HTR-8/SVneo (cell line): ENCODE measurements around the gene ZNF771.
"Not testable (repeated sequence)": the region's sequence is repeated elsewhere in the genome, so short reads cannot be mapped to it uniquely, and the experiment has no call there.

Source experiments
- DNase-seq: peaks from one replicate; pipeline ENCODE4 v3.0.0; 2011; ENCODE audit warnings: low spot score, mixed read lengths; ENCODE audit not compliant: insufficient read length
- FAIRE-seq: peaks from 2 replicates; lab custom pipeline; 2011; peaks lifted over from hg19 to GRCh38; lab: Jason Lieb, UNC

Gene ZNF771

GRCh38 chr16:30428055-30428454 is 20.6 kb downstream of the ZNF771 start:
- FAIRE-seq (no peak), DNase-seq (no peak)

GRCh38 chr16:30429418-30429677 is 21.9 kb downstream of the ZNF771 start:
- DNase-seq (no peak), FAIRE-seq (no peak)

DNA sequence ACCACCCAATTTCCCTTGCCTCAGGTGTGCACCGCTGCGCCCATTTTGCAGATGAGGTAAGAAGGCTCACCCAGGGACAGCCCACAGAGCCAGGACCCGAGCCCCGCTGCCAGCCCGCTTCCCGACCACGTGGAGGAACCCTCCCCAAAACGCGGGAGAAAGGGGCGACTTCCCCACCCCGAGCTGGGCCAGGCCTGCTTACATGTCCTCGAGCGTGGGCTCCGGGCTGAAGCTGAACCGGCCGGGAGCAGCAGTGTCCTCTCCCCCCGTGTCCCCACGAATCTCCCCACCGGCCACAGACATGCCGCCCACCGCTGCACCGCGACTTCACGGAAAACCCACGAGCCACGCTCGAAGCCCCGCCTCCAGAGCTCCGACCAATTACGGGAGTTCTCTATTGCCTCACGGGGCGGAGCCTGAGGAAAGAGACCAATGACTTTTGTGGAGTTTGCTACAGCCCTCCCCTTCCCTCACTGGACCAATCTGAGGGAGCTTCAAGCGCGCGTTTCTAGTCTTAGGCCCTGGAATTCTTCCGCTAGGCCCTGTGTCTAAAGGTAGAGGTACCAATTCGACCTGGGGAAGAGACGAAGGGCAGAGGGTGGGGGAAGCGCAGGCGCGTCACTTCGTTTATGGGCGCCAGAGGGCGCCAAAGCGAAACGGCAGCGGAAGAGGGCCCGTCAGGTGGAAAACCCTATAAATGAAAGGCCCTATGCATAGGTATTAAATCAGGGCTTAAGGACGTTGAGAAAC is 22.4 kb downstream of the ZNF771 start, which contains the start of gene DCTPP1:
Gene DCTPP1 (minus strand): TSS at position 353 of the 750 bp plus-strand sequence. CDS start 50 bp downstream, at position 303.
- FAIRE-seq: no peak
- DNase-seq: peak; percentile 98

DNA sequence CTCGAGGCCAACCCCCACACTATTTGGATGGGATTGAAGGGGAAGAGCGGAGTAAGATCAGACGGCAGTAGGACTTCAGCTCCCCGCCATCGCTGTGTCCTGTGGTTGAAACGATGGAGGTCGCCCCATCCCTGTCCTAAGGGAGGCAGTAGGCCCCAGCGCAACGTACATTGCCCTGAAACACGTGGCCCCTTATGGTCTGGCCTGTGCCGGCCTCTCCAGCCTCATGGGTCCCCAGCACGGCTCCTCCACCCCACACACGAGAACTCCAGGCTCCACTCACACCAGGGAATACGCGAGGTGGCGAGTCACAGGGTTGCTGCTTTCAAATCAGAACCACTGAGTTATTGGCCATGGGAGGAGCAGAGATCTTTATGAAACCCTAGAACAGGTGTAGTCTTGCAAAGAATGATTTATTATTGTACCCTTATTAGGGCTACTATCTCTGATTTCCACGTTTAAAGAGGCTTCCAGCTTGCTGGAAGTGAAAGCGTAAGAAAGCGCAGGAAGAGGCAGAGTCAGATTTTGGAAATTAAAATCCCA is 23.1 kb downstream of the ZNF771 start:
- DNase-seq (no peak), FAIRE-seq (no peak)

GRCh38 chr16:30434852-30435251 is 27.4 kb downstream of the ZNF771 start:
- DNase-seq (no peak), FAIRE-seq (no peak)

DNA sequence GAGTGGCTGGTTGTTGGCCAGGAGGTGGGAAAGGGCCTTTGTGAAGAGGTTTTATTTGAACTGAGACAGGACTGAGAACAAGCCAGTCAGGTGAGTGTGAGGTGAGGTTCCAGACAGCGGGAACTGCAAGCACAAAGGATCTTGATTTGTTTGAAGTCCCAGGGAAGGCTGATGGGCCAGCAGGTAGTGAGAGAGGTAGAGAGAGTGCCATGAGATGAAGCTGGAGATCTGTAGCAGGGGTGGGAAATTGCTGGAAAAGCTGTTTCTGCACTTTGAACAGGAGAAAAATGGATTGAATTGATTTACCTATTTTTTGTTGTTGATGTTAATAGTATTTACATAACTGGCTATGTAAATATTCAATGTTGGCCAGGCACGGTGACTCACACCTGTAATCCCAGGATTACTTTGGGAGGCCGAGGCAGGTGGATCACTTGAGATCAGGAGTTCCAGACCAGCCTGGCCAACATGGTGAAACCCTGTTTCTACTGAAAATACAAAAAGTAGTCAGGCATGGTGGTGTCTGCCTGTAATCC is 30.2 kb downstream of the ZNF771 start:
- FAIRE-seq (no peak), DNase-seq (no peak)

- DNase-seq: no peak
- FAIRE-seq: no peak
These were observed 31.4 kb downstream of the ZNF771 start for GRCh38 chr16:30438835-30439234.

GRCh38 chr16:30439720-30440348 is 32.4 kb downstream of the ZNF771 start:
- FAIRE-seq: no peak
- no peak for DNase-seq

- DNase-seq: no peak
- FAIRE-seq: no peak
These were observed 36.2 kb downstream of the ZNF771 start for GRCh38 chr16:30443631-30444030.

GRCh38 chr16:30444231-30445148 is 37.1 kb downstream of the ZNF771 start:
- FAIRE-seq (no peak), DNase-seq (no peak)

- no peak for DNase-seq
These were observed 37.7 kb downstream of the ZNF771 start for GRCh38 chr16:30445149-30445407.

DNA sequence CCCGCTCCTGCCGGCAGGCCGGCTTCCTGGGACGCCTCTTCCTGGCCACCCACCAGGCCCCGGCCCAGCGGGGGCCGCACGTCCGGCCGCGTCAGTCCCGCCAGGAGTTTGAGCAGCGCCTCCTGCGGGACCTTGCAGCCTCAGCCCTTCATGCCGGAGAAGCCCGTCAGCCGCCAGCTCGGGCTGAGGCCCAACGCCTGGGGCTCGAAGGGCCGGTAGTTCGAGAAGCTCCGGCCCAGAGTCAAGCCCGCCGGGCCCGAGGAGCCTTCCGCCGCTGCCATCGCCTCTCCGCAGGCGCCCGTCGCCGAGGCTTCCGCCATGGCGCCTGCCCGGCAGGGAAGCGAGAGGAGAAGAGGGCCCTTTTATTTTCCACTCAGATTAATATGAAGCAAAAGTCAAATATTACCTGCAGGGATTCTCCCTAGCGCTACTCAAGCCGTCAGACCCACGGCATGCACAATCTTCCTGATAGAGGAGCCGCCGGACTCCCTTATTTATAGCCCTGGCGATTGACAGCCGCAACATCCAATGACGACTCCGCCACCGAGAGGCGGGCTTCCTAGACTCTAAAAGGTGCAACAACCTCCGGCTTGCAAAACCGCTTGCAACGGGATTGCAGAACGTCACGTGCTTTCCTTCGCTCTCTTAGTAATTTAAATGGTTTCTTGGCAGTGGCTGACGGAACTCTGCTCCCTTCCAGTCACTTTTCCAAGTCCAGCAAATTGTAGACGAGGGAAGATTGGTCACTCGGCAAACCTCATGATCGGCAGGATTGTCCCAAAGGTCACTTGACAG is 38.2 kb downstream of the ZNF771 start, which contains the start of gene SEPHS2:
Gene SEPHS2 (minus strand): TSS at position 467 of the 795 bp plus-strand sequence. CDS start 147 bp downstream, at position 320.
- FAIRE-seq (no peak), DNase-seq (peak; percentile 95)

More at GRCh38 chr16:30445149-30445407, 37.7 kb downstream of the ZNF771 start:
- no peak for FAIRE-seq

DNA sequence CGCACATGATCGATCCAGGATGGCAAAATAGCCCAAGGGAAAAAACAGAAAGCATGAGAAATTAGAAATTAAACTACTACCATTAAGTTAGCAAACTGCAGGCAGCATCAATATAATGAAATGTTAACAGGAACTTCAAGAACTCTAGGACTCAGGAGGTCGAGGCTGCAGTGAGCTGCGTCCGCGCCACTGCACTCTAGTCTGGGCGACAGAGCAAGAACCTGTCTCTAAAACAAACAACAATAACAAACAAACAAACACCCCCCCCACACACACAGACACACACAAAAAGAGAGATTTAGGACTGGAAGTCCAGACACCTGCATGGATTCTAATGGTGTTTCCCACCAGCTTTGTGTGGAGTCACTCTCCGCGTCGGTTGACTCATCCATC is 38.8 kb downstream of the ZNF771 start:
- FAIRE-seq (no peak), DNase-seq (no peak)

GRCh38 chr16:30447512-30448226 is 40.3 kb downstream of the ZNF771 start:
- DNase-seq (no peak), FAIRE-seq (no peak)

DNA sequence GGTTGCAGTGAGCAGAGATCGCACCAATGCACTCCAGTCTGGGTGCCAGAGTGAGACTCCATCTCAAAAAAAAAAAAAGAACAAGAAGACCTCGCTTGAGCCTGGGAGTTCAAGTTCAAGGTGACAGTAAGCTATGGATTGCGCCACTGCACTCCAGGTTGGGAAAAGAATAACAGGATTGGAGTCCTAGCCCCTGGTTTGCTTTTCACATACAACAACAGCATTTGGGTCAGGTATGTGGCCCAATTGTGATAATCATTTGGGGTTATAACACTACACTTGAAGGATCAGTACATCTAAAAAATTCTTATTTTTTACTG is 41.7 kb downstream of the ZNF771 start:
- FAIRE-seq: no peak
- no peak for DNase-seq

DNA sequence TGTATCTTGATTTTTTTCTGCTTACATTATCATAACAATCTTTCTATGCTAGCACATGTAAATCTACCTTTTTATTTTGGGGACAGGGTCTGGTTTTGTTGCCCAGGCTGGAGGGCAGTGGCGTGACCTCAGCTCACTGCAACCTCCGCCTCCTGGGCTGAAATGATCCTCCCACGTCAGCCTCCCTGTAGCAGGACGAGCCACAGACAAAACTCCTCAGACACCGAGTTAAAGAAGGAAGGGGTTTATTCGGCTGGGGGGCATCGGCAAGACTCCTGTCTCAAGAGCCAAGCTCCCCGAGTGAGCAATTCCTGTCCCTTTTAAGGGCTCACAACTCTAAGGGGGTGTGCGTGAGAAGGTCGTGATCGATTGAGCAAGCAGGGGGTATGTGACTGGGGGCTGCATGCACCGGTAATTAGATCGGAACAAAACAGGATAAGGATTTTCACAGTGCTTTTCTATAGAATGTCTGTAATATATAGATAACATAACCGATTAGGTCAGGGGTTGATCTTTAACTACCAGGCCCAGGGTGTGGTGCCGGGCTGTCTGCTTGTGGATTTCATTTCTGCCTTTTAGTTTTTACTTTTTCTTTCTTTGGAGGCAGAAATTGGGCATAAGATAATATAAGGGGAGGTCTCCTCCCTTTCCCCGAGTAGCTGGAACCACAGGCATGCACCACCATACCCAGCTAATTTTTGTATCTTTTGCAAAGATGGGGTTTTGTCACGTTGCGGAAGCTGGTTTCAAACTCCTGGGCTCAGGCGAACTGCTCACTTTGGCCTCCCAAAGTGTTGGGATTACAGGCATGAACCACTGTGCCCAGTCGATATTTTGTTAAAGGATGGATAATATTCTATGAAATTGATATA is 45.5 kb downstream of the ZNF771 start:
- not testable (repeated sequence) for FAIRE-seq, DNase-seq

DNA sequence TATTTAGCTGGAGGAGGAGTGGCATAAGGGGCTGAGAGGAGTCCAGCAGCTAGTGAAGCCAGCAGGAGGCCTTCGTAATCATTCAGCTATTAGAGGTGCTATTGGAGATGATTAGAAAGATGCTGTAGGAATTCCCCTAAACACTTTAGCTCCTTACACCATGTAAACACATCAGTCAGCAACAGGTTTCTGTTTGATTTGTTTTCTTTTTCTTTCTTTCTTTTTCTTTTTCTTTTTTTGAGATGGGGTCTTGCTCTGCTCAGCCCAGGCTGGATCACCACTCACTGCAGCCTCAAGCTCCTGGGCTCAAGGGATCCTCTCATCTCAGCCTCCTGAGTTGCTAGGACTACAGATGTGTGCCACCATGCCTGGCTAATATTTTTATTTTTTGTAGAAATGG is 48.9 kb downstream of the ZNF771 start:
- FAIRE-seq: no peak

GRCh38 chr16:30457256-30457655 is 49.9 kb downstream of the ZNF771 start:
- FAIRE-seq: no peak
- no peak for DNase-seq

More for the DNA sequence above, 48.9 kb downstream of the ZNF771 start:
- no peak for DNase-seq
